ENCODE measurements around the gene DGKB. TPM values are rescaled to one million over a fixed set of nuclear protein-coding genes. Genes with fewer than 3 reads are reported as not detected.

DGKB gene
- total RNA-seq, 1 experiment from 2014 or later: not detected

DNA sequence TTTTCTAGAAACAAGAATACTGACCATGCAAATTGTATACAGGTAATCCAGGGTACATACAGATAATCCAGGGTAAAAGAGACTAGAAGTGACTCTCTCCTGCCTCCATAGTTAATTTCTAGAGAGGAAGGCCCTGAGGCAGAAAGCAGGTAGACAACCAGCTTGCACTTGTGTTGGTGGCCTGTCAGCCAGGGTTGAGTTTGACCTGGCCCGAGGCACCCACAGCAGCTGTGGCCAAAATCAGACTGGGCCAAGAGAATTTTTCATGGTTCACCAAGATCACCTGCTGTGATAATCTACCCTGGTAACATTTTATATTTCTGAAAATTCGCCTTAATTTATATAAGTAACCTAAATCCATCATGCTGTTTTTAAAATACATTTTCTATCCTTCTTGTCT, 526.6 kb downstream of the DGKB start:
- Histone ChIP-seq H3K36me3 (ENCODE audit: control insufficient read depth, insufficient read depth, low read length) (no peaks in the 10 kb centered on the region), H3K4me1 (ENCODE audit: control insufficient read depth, insufficient read depth, low read length) (no peaks in the 10 kb centered on the region), H3K27ac (ENCODE audit: low read length) (no peak overlapping the region), H3K9me3 (ENCODE audit: control insufficient read depth, insufficient read depth, low read depth, low read length) (no peaks in the 10 kb centered on the region; the same call in 1 of the 2 replicates), H3K4me3 (ENCODE audit: low read depth in 2 of 2, low read length in 2 of 2) (no peak overlapping the region), H3K27me3 (ENCODE audit: control insufficient read depth, insufficient read depth, low read length) (no peaks in the 10 kb centered on the region)
- intact Hi-C loops (cut with micrococcal nuclease; ENCODE audit: unreplicated experiment) (no loop called here), in situ Hi-C loops (cut with HindIII; ENCODE audit: low pct_unique_long_range_greater_than_20kb, low sequenced_read_pairs) (no loop called here)
- ChIA-PET CTCF (no interaction called here), POLR2A (no interaction called here)
- DNase-seq (ENCODE audit: low read depth, low spot score) (no peak), ATAC-seq (no peak)
- BruUV-seq (replicated peaks): no TSS peak
- TF ChIP-seq POLR2AphosphoS5 (IDR thresholded peaks at IDR 0.05; ENCODE audit: low read depth, low read length) (no peak), SIN3A (IDR thresholded peaks at IDR 0.05; ENCODE audit: borderline replicate concordance, insufficient read depth, low read depth, low read length) (no peak), REST (IDR thresholded peaks at IDR 0.05; ENCODE audit: insufficient read depth in 1 of 2, low read depth in 2 of 2, low read length in 1 of 2) (no peak), TCF7L2 (IDR thresholded peaks at IDR 0.05; ENCODE audit: low read depth, low read length) (no peak), CTCF (IDR thresholded peaks at IDR 0.05) (no peak)

GRCh38 chr7:14374336-14374735, 528.2 kb downstream of the DGKB start:
- H3K4me1 ChIP-seq (ENCODE audit: control insufficient read depth, insufficient read depth, low read length): no peaks in the 10 kb centered on the region
- H3K4me3 ChIP-seq (ENCODE audit: low read depth in 2 of 2, low read length in 2 of 2): no peak overlapping the region
- DNase-seq (ENCODE audit: low read depth, low spot score) (no peak), ATAC-seq (no peak)
- intact Hi-C loops (cut with micrococcal nuclease; ENCODE audit: unreplicated experiment) (no loop called here), in situ Hi-C loops (cut with HindIII; ENCODE audit: low pct_unique_long_range_greater_than_20kb, low sequenced_read_pairs) (no loop called here)
- H3K27me3 ChIP-seq (ENCODE audit: control insufficient read depth, insufficient read depth, low read length): no peaks in the 10 kb centered on the region
- no TSS peak for BruUV-seq (replicated peaks)
- H3K36me3 ChIP-seq (ENCODE audit: control insufficient read depth, insufficient read depth, low read length): no peaks in the 10 kb centered on the region
- H3K27ac ChIP-seq (ENCODE audit: low read length): no peak overlapping the region
- no peaks in the 10 kb centered on the region; the same call in 1 of the 2 replicates for H3K9me3 ChIP-seq (ENCODE audit: control insufficient read depth, insufficient read depth, low read depth, low read length)
- POLR2A ChIA-PET: no interaction called here
- no peak for TF ChIP-seq CTCF (IDR thresholded peaks at IDR 0.05)
- no peak for TF ChIP-seq SIN3A (IDR thresholded peaks at IDR 0.05; ENCODE audit: borderline replicate concordance, insufficient read depth, low read depth, low read length)
- no peak for TF ChIP-seq TCF7L2 (IDR thresholded peaks at IDR 0.05; ENCODE audit: low read depth, low read length)
- CTCF ChIA-PET: no interaction called here
